ENCODE results near the gene RCL1. TPM values are rescaled to one million over a fixed set of nuclear protein-coding genes. Genes with fewer than 3 reads are reported as not detected.

RCL1 gene
- total RNA-seq, 1 experiment from 2014 or later: 52.2 TPM

DNA sequence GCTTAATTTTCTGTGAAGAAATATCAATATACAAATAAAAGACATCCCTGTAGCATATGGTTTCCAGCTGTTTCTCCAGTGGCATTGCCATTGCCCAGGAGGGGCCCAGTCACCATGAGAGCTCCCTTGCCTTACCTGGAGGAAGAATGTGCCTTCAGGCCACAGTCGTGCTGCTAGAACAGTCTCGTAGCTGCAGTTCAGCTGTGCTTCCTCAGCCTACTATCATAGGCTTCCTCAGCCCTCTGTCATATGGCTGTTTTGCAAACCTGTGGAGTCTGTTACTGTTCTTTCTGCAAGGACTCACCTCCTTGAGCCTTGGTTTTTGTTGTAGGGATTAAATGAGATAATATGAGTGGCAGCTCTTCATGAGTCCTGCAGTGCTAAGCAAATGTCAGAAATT, 67.6 kb downstream of the RCL1 start:
- ChIA-PET POLR2A (ENCODE audit: unreplicated experiment) (no interaction called here), CTCF (no interaction called here)
- no peak overlapping the region for H3K4me2 ChIP-seq (ENCODE audit: low read length)
- H3K27ac ChIP-seq (ENCODE audit: low read length): no peak overlapping the region
- H2AFZ ChIP-seq (ENCODE audit: low read length): no peak overlapping the region
- no peaks in the 10 kb centered on the region for H4K20me1 ChIP-seq (ENCODE audit: low read length)
- no TSS peak for BruUV-seq (replicated peaks)
- intact Hi-C loops (cut with micrococcal nuclease): no loop called here
- H3F3A ChIP-seq (ENCODE audit: low read length, unreplicated experiment): no peaks in the 10 kb centered on the region
- no peak for ATAC-seq
- no peaks in the 10 kb centered on the region for H3K9me3 ChIP-seq (ENCODE audit: low read length)
- H3K27me3 ChIP-seq (ENCODE audit: low read length): no peaks in the 10 kb centered on the region
- peaks cover 23% of the 10 kb centered on the region for H3K36me3 ChIP-seq (ENCODE audit: low read depth, low read length)
- no peak overlapping the region for H3K4me3 ChIP-seq (ENCODE audit: low read length)
- H3K9me2 ChIP-seq (replicated peaks; ENCODE audit: low read length): no peaks in the 10 kb centered on the region
- peak; percentile 12 for DNase-seq
- peaks cover 23% of the 10 kb centered on the region for H3K4me1 ChIP-seq (ENCODE audit: insufficient read depth, low read length)
- no peak overlapping the region for H3K9ac ChIP-seq (ENCODE audit: low read length)
- 0 out of 2 replicates have a peak, but pooled peaks cover 27% of the 10 kb centered on the region for H3K79me2 ChIP-seq (ENCODE audit: low read length)
- TF ChIP-seq CTCF (conservative IDR thresholded peaks at IDR 0.05; ENCODE audit: low read depth, low read length) (no peak), EZH2 (IDR thresholded peaks at IDR 0.05; ENCODE audit: low read length, unreplicated experiment) (no peak), EZH2phosphoT487 (IDR thresholded peaks at IDR 0.05; ENCODE audit: borderline replicate concordance, low read length) (no peak)

- no TSS peak for BruUV-seq (replicated peaks)
- intact Hi-C loops (cut with micrococcal nuclease): no loop called here
- DNase-seq: no peak
Measured at GRCh38 chr9:4861145-4861544, 68.4 kb downstream of the RCL1 start.

More at GRCh38 chr9:4861145-4861544, 68.4 kb downstream of the RCL1 start:
- Histone ChIP-seq H3K4me3 (ENCODE audit: low read length) (no peak overlapping the region), H3K27me3 (ENCODE audit: low read length) (no peaks in the 10 kb centered on the region), H3K9me3 (ENCODE audit: low read length) (no peaks in the 10 kb centered on the region), H3K9me2 (replicated peaks; ENCODE audit: low read length) (no peaks in the 10 kb centered on the region), H3K27ac (ENCODE audit: low read length) (no peak overlapping the region), H3K79me2 (ENCODE audit: low read length) (0 out of 2 replicates have a peak, but pooled peaks cover 27% of the 10 kb centered on the region), H3K4me1 (ENCODE audit: insufficient read depth, low read length) (peaks cover 31% of the 10 kb centered on the region), H3F3A (ENCODE audit: low read length, unreplicated experiment) (no peaks in the 10 kb centered on the region), H3K9ac (ENCODE audit: low read length) (no peak overlapping the region), H4K20me1 (ENCODE audit: low read length) (no peaks in the 10 kb centered on the region), H3K36me3 (ENCODE audit: low read depth, low read length) (peaks cover 23% of the 10 kb centered on the region), H3K4me2 (ENCODE audit: low read length) (no peak overlapping the region), H2AFZ (ENCODE audit: low read length) (no peak overlapping the region)
- ChIA-PET CTCF (no interaction called here), POLR2A (ENCODE audit: unreplicated experiment) (no interaction called here)
- TF ChIP-seq EZH2 (IDR thresholded peaks at IDR 0.05; ENCODE audit: low read length, unreplicated experiment): no peak
- no peak for TF ChIP-seq EZH2phosphoT487 (IDR thresholded peaks at IDR 0.05; ENCODE audit: borderline replicate concordance, low read length)
- TF ChIP-seq CTCF (conservative IDR thresholded peaks at IDR 0.05; ENCODE audit: low read depth, low read length): no peak
- ATAC-seq: no peak

All from PC-3 (cell line).